ENCODE results near the gene SAA1. TPM values are rescaled to one million over a fixed set of nuclear protein-coding genes. Genes with fewer than 3 reads are reported as not detected.
"Not testable (repeated sequence)": the region's sequence is repeated elsewhere in the genome, so short reads cannot be mapped to it uniquely, and the experiment has no call there.

Gene SAA1
- 60.9 and 71.0 TPM in 2 replicates for total RNA-seq (2014; rRNA removed; shearing (Covaris generic))

- DNase-seq (ENCODE audit: low spot score), result peak; percentile 60
Observed at GRCh38 chr11:18265949-18266348, at the start of gene SAA1. Gene SAA1, plus strand, starts transcription at chr11:18266264. Its CDS starts 624 bp downstream, at chr11:18266888.

GRCh38 chr11:18221274-18221876 is 44.7 kb upstream of the SAA1 start:
- no peak for DNase-seq (ENCODE audit: low spot score)

GRCh38 chr11:18222814-18223421 is 43.1 kb upstream of the SAA1 start:
- DNase-seq (ENCODE audit: low spot score), result no peak

- no peak for DNase-seq (ENCODE audit: low spot score)
Observed at GRCh38 chr11:18223591-18224387, 42.3 kb upstream of the SAA1 start.

- no peak for DNase-seq (ENCODE audit: low spot score)
Observed at GRCh38 chr11:18225913-18226312, 40.2 kb upstream of the SAA1 start.

GRCh38 chr11:18229501-18229900 is 36.6 kb upstream of the SAA1 start:
- no peak for DNase-seq (ENCODE audit: low spot score)

GRCh38 chr11:18230859-18231258 is 35.2 kb upstream of the SAA1 start:
- DNase-seq (ENCODE audit: low spot score), result no peak

GRCh38 chr11:18233912-18234311 is 32.2 kb upstream of the SAA1 start:
- DNase-seq (ENCODE audit: low spot score), result no peak

- peak; percentile 4 for DNase-seq (ENCODE audit: low spot score)
Observed at GRCh38 chr11:18235394-18236334, 30.4 kb upstream of the SAA1 start.

GRCh38 chr11:18236664-18237356 is 29.3 kb upstream of the SAA1 start, which contains the start of gene SAA4:
Gene SAA4, minus strand, starts transcription at chr11:18236802. Its CDS starts 876 bp downstream, at chr11:18235926.
- no peak for DNase-seq (ENCODE audit: low spot score)

GRCh38 chr11:18239655-18240054 is 26.4 kb upstream of the SAA1 start:
- no peak for DNase-seq (ENCODE audit: low spot score)

- DNase-seq (ENCODE audit: low spot score), result peak; percentile 73
Observed at GRCh38 chr11:18243783-18244362, 22.2 kb upstream of the SAA1 start.

GRCh38 chr11:18245396-18245795 is 20.7 kb upstream of the SAA1 start:
- DNase-seq (ENCODE audit: low spot score), result no peak

- not testable (repeated sequence) for DNase-seq (ENCODE audit: low spot score)
Observed at GRCh38 chr11:18246379-18247190, 19.5 kb upstream of the SAA1 start.

- DNase-seq (ENCODE audit: low spot score), result not testable (repeated sequence)
Observed at GRCh38 chr11:18247191-18247581, 18.9 kb upstream of the SAA1 start.

GRCh38 chr11:18248561-18248960 is 17.5 kb upstream of the SAA1 start, which contains the start of gene SAA2:
Gene SAA2, minus strand, starts transcription at chr11:18248668. Its CDS starts 657 bp downstream, at chr11:18248011.
- DNase-seq (ENCODE audit: low spot score), result peak; percentile 66

GRCh38 chr11:18253233-18253632 is 12.8 kb upstream of the SAA1 start:
- no peak for DNase-seq (ENCODE audit: low spot score)

GRCh38 chr11:18253778-18254338 is 12.2 kb upstream of the SAA1 start:
- no peak for DNase-seq (ENCODE audit: low spot score)

- no peak for DNase-seq (ENCODE audit: low spot score)
Observed at GRCh38 chr11:18254781-18255361, 11.2 kb upstream of the SAA1 start.
